Astrocyte of the spinal cord (primary cell): ENCODE results near the gene EN1.

Experiments used
- DNase-seq: peaks from one replicate; pipeline ENCODE4 v3.0.0; 2011; ENCODE audit warnings: low read depth, low spot score
- H3K4me3 ChIP-seq: 2 replicates; pipeline ENCODE4 v1.5.1; 2011; ENCODE audit warnings: low read depth, mild to moderate bottlenecking, low read length, moderate library complexity
- in situ Hi-C: cut with HindIII; loops from 2 replicates; pipeline ENCODE4 v1.10.0; 2017; ENCODE audit warnings: low sequenced_read_pairs
- TF ChIP-seq, protein P1 (sequence below): IDR thresholded peaks from 2 replicates; pipeline ENCODE4 v1.5.1; 2012; ENCODE audit warnings: low read depth, mild to moderate bottlenecking, low read length, inconsistent platforms

Gene EN1

DNA sequence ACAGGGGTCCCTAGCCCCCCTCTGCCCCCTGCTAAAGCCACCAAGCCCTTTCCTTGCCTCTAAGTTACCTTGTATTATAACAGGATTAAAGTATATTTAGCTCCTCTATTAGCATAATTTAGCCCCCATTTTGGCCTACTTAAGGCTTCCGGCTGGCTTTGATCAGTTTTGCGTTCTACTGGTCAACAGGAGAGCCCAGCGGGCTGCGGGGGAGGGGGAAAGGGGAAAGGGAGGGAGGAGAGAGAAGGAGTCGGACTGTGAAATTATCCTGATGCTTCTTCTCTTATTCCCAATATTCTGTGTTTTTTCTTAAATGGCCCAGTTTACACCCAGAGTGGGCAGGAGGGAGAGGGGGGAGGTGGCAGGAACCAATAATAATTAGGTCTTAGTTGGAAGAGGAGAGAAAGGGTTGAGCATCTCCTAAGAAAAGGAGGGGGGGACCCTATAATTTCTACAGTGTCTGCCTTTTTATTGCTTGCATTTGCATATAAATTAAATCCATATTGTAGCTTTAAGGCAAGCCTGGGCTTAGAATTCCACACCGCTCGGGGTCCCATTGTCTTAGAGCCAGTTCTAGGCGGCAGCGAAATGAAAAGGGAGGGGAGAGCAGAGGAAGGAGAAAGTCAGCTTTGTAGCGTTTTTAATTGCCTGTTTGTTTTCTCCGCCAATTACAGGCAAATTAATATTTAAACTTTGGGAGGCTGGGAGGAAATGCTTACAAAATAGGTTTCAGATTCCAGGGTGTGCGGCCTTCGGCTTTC is 39.6 kb downstream of the EN1 start:
- in situ Hi-C loops = no loop called here
- H3K4me3 ChIP-seq = no peak overlapping the region
- TF ChIP-seq, protein P1, sequence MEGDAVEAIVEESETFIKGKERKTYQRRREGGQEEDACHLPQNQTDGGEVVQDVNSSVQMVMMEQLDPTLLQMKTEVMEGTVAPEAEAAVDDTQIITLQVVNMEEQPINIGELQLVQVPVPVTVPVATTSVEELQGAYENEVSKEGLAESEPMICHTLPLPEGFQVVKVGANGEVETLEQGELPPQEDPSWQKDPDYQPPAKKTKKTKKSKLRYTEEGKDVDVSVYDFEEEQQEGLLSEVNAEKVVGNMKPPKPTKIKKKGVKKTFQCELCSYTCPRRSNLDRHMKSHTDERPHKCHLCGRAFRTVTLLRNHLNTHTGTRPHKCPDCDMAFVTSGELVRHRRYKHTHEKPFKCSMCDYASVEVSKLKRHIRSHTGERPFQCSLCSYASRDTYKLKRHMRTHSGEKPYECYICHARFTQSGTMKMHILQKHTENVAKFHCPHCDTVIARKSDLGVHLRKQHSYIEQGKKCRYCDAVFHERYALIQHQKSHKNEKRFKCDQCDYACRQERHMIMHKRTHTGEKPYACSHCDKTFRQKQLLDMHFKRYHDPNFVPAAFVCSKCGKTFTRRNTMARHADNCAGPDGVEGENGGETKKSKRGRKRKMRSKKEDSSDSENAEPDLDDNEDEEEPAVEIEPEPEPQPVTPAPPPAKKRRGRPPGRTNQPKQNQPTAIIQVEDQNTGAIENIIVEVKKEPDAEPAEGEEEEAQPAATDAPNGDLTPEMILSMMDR = no peak
- DNase-seq = no peak

DNA sequence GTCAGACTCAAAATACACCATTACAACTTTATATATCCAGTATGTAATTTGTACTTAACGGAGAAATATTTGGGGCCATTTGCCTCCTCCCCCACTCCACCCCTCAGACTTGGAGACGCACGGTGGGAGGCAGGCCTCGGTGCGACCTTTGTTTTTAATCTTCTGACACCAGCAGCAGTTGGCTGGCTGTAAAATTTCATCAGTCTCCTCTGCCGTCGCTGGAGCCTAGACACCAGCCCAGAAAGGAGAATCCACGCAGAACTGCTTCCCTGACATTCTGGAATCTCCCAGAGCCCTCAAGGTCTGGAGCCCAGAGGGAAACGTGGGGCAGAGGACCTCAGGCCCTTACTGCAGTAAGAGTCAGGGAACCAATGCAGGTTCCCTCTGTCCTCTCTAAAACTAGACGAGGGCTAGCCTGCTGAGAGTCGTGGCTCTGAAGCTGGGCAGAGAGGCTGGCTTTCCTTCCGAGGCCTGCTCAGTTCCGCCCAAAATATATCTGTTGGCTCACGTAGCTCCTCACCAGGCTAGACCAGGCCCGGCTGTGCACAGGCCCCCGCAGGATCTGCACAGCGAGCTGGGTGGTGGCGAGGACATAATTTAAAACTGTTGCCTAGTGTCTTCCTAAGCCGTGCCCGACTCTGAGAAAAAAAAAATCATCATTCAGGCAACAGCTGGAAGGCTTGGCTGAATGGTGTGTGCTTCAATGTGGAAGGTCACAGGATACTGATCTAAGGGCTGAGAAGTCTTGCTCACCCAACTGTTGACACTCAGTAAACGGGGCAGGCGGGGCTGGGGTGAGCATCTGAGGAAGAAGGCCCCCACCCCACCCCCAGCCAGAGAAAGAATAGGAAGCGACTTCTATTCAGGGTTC is 40.4 kb downstream of the EN1 start:
- TF ChIP-seq, protein P1 = no peak
- H3K4me3 ChIP-seq = no peak overlapping the region
- no peak for DNase-seq
- in situ Hi-C loops = no loop called here

- TF ChIP-seq, protein P1 = no peak
- no peak overlapping the region for H3K4me3 ChIP-seq
- no peak for DNase-seq
- in situ Hi-C loops = no loop called here
These were observed 42.3 kb downstream of the EN1 start for GRCh38 chr2:118805064-118805690.

DNA sequence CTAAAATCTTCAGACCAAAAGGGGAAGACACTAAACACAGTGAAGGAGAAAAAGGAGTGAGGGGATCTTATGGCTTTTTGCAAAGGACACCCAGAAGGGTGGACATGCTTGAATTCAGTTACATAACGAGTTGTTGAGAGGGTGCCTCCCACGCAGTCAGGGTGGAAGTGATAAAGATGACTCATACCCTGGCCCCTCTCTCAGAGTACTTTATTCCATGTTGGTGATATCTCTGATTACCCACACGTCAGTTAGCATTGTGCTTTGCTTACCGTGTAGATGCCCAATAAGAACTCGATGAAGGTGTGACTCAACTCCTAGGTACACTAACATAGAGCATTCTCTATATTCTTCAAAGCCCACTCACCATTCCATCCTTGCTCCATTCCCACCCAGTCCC is 44.4 kb downstream of the EN1 start:
- H3K4me3 ChIP-seq = no peak overlapping the region
- DNase-seq = no peak
- TF ChIP-seq, protein P1 = no peak
- in situ Hi-C loops = no loop called here

GRCh38 chr2:118801151-118801550 is 46.3 kb downstream of the EN1 start:
- in situ Hi-C loops = no loop called here
- TF ChIP-seq, protein P1 = no peak
- DNase-seq = no peak
- H3K4me3 ChIP-seq = no peak overlapping the region

- peak; percentile 6 for DNase-seq
- no peak overlapping the region for H3K4me3 ChIP-seq
- in situ Hi-C loops = no loop called here
- TF ChIP-seq, protein P1 = no peak
These were observed 46.7 kb downstream of the EN1 start for GRCh38 chr2:118800736-118801135.
